GDM1 (cell line): ENCODE data around the gene SACM1L.
"Not testable (repeated sequence)": the region's sequence is repeated elsewhere in the genome, so short reads cannot be mapped to it uniquely, and the experiment has no call there.

Experiments used
- DNase-seq: peaks from one replicate; lab custom pipeline; 2025; lab: John Stamatoyannopoulos, UW

The SACM1L gene

DNA sequence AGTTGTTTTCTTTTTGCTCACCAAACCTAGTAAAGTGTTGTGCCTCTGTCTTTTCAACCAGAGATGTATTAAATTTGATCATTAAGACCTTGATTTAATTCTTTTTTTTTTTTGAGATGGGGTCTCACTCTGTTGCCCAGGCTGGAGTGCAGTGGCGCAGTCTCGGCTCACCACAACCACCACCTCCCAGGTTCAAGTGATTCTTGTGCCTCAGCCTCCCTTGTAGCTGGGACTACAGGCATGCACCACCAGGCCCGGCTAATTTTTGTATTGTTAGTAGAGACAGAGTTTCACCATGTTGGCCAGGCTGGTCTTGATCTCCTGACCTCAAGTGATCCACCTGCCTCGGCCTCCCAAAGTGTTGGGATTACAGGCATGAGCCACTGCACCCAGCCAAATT, 6.0 kb downstream of the SACM1L start:
- not testable (repeated sequence) for DNase-seq

DNA sequence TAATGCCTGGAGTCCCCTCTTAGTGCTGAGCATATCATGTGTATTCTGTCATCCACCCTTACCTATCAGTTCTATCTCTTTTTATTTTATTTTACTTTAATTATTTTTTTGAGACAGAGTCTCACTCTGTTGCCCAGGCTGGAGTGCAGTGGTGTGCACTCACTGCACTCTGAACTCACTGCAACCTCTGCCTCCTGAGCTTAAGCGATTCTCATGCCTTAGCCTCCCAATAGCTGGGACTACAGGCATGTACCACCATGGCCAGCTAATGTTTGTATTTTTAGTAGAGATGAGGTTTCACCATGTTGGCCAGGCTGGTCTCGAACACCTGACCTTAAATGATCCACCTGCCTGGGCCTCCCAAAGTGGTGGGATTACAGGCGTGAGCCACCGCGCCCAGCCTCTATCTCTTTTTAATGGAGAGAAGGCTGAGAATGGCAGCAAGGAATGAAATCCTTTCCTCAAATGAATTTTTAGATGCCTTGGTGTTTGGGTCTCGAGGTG, 11.4 kb downstream of the SACM1L start:
- no peak for DNase-seq

- no peak for DNase-seq
Observed at GRCh38 chr3:45701172-45701867, 12.1 kb downstream of the SACM1L start.

DNA sequence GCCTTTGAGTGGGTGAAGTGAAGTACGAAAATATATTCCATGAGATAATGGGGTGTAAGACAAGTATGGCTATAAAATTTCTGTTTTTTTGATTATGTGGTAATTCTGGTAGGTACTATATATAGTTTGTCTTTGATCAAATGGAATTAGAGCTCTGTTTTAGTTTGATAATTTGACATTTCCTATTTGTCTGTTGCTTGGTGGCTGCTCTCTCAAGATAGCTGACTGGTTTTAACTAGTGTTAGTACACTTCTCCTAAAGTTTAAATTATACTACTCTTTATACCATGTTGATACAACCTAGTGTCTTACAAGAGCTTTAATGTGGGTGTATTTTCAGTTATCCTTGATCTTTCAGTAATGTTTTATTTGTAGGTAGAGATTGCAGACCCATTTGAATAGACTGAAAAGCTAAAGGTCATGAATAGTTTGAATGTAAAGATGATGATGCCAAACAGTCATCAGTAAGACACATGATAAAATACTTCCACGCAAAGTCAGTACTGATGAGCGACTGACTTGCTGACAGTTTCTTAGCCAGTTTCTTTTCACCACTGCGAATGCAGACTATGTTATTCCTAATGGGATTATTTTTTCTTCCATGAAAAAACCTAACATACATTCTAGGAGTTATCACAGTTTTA, 15.2 kb downstream of the SACM1L start:
- DNase-seq = no peak

DNA sequence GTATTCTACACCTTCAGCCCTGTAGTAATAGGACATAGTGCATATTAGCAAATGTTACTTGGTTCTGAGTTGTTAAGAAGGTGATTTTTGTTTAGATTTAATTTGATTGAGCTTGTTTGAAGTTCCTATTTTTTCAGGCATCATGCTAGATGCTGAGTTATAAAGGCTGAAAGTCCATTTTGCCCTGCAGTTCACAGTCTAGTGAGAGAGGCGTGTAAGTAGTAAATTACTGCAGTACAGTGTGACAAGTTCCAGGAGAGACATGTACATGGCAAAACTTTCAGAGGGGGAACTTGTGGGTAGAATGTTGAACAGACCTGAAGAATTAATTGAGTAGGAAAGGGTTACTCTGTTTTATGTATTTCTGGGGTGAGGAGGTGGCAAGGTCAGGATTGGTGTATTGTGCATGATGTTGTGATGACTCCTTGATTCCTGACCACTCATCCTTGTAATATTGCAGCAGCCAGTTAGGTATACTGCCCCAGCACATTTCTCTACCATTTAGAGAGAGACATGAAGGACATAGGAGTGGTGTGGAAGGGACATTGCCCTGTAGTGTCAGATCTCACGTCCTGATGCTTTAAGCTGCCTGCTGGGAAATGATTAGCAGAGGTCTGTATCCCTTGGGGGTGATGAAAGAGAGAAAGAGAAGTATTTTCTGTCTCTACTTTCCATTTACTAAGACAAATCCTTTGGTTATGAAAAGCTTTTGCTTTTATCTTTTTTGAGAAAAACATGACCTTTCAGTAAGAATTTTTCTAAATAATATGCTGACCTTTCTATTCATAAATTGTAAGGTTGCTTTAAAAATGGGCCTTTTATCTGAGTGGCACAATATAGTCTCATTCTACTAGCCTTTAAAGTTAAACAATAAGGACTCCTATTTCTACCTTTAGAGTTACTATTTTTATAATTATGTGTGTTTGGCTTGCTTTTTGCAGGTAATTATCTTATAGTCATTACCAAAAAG, 16.9 kb downstream of the SACM1L start:
- no peak for DNase-seq

DNA sequence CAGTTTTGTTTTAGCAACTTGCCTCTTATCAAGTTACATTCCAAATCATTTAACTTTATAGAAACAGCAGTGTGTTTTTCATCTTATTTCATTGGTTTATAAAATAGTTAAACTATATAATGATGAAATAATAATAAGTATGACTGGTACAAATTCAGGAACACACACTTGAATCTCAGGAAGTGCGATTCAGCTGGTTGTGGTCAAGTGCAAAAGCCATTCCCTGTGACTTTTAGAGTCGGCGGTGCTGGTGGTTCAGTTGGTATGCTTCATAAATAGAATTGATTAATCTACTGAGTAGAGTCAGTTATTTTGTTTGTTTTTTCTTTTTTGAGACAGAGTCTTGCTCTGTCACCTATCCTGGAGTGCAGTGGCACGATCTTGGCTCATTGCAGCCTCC, 22.7 kb downstream of the SACM1L start:
- no peak for DNase-seq

DNA sequence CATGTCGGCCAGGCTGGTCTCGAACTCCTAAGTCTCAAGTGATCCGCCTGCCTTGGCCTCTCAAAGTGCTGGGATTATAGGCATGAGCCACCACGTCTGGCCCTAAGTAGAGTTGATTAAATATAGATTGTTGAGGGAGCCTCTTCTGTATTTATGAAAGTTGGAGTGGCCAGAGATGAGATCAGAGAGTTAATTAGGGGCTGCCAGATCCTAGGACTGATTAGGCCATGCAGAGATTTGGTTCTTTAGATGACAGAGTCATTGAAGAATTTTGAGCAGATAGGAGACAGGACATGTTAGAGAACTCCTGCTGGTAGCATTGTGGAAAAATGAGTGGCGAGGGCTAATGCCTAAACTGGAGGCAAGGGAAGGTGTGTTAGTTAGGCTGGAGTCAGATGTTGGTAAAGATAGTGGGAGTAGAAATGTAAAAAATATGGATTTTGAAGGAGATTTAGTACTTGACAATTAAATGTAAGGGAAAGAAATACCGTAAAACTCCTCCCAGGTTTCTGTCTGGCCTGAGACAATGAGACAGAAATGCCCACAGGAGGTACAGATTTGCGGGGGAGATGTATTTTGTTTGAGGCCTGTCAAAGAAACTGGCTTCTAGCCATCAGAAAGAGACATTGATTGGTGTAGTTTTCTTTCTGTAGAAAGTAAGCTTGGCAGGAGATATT, 23.4 kb downstream of the SACM1L start:
- no peak for DNase-seq

- DNase-seq = no peak
Observed at GRCh38 chr3:45715945-45716344, 26.7 kb downstream of the SACM1L start.

DNA sequence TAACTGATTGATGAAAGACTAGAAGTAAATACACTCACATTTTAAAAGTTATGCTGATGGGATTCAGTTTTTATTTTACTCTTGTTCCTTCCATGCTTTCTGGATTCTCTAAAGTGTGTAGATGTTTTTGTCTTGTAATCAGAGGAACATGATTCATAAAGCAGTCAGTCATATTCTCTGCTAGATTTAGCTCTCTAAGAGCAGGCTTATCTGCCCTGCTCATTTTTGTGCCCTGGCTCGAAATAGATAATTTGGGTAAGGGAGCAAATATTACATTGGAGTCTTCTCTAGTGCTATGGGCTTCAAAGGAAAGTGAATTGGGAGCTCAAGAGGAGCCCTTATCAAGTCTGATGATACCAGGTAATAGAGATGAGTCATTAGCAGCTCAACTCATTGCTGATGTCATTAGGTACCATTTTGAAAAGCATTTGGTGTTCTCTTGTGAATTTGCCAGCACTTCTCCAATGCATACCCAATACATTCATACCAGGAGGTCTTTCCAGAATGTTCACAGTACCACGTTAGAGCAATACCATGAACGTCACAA, 27.7 kb downstream of the SACM1L start:
- DNase-seq = no peak

GRCh38 chr3:45719655-45720487, 30.7 kb downstream of the SACM1L start:
- DNase-seq = no peak

DNA sequence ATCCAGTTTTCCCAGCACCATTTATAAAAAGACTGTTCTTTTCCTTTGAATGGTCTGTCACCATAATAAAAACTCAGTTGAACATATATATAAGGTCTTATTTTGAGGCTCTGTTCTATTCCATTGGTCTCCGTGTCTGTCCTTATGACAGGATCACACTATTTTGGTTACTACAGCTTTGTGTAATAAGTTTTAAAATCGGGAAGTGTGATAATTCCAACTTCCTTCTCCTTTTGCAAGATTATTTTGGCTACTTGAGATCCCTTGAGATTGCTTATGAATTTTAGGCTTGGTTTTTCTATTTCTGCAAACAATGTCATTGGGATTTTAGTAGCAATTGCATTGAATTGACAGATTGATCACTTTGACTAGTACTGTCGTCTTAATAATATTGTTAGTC, 35.7 kb downstream of the SACM1L start:
- DNase-seq = no peak

DNA sequence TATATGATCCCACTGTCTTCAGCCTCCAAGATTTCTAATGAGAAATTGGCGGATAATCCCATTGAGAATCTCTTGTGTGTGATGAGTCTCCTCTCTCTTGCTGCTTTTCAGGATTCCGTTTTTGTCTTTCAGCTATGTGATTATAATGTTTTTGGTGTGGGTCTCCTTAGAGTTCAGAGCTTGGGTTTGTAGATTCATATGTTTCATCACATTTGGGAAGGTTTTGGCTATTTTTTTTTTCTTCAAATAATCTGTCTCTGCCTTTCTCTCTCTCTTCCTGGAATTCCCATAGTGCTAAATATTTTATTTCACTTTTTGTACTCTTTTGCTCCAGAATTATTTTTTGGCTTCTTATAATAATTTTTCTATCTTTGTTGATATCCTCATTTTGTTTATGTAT, 40.4 kb downstream of the SACM1L start:
- DNase-seq = no peak

GRCh38 chr3:45730409-45731154, 41.4 kb downstream of the SACM1L start:
- DNase-seq = no peak

GRCh38 chr3:45736707-45737106, 47.5 kb downstream of the SACM1L start:
- no peak for DNase-seq

DNA sequence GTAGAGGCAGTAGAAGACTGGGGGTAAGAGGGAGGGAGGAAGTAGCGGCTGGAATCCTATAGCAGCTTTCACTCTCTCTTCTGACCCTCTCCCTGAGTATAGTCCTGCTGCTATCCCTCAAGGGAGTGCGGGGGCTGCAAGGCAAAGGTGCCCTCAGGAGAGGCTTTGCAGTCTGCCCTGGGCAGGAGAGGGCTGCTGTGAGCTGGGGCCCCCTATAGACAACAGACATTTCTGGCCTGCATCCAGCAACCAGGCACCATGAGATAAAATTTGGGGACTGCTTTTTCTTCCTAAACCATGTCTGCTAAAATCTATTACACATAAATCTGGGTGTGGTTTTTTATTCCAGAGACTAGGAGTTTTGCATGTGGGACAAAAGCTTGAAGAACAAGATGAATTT, 48.0 kb downstream of the SACM1L start:
- no peak for DNase-seq

DNA sequence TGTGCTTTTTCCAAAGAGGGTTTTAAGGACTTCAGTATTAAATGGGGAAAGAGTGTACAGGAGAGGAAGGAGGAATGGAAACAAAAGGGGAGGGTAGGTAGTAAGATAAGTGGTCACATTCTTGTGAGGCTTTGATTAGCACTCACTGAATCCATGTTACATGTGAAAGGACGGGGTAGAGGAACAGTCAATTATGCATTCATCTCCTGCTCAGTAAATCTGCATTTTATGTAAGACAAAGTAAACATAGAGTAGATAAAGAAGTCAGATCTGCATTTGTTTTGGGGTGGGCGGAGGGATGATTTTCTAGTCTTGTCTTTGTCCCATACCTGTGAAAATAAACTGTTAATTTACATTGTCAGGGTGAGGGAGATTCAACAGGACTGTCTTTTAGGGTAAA, 50.8 kb downstream of the SACM1L start:
- DNase-seq = no peak

DNA sequence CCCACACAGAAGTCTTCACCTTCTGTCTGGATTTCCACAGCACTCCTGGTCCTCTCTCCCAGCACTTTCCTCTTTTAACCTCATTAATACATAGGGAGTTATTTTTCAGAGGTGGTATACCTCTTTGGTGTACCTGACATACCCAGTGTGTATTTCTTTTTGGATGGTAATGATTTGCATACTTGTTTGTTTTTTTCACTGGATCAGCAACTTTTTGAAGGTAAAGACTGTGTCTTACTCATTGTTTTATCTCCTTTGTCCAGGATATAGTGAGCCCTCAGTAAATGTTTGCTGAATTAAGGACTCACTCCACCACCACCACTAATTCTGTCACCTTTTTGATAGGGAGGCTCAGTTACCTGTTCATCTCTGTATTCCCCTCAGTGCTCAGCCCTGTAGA, 52.1 kb downstream of the SACM1L start:
- no peak for DNase-seq

DNA sequence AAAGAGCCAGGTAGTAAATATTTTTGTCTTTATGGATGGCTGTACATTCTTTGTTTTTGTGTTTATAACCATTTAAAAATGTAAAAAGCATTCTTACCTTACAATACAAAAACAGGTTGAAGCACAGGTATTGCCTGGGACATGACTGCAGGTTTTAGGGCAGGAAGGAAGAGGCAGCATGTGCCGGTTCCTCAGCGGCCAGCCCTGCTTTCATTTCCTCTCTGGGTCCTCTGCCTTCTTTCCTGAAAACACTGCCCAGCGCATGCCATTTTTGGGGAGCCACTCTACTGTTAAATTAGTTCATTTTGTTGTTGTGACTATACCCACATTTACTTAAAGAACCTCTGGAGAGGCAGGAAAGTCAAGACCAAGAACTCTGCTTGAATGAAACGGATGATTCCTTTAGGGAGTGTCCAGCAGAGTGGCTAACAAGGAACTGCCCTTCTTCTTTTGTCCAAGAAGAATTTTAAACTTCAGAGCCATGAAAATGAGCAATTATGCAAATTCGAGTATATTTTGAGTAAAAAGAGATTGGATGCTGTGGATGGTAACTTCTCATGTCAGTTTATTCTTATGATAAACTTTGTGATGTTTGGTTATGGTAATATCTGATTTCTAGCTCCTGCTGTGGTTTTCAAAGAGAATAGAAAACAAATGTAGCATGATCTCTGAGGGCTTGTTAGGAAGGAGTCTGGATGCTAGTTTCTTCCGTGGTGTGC, 52.7 kb downstream of the SACM1L start:
- no peak for DNase-seq

GRCh38 chr3:45742461-45743089, 53.4 kb downstream of the SACM1L start:
- DNase-seq = no peak
